WI38 (cell line): ENCODE measurements around the gene IMMP2L.

Experiments used
- H3K4me3 ChIP-seq: 2 replicates; pipeline ENCODE4 v1.5.1; 2011; ENCODE audit warnings: low read depth, mild to moderate bottlenecking, control low read depth, low read length
- TF ChIP-seq, protein P1 (sequence below): IDR thresholded peaks from 2 replicates; pipeline ENCODE4 v1.5.1; 2012; ENCODE audit warnings: low read depth, mild to moderate bottlenecking, control low read depth, low read length

Gene IMMP2L

DNA sequence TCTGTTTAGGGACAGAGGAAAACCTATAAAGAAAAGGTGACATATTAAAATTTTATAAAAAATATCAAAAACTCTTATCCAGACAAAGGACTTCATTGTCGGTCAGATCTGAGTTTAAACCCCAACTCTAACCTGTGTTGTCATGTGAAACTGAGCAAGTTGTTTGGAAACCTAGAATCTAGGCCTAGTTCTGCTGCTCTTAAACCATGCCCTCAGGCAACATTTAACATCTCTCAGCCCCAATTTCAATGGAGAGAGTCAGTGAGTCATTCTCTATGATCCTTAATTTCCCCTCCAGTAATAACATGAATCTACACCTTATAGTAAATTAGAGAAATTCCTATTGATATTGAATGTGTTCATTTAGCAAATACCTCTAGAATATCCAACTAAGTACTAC is 192.3 kb downstream of the IMMP2L start:
- no peak overlapping the region for H3K4me3 ChIP-seq
- TF ChIP-seq, protein P1, sequence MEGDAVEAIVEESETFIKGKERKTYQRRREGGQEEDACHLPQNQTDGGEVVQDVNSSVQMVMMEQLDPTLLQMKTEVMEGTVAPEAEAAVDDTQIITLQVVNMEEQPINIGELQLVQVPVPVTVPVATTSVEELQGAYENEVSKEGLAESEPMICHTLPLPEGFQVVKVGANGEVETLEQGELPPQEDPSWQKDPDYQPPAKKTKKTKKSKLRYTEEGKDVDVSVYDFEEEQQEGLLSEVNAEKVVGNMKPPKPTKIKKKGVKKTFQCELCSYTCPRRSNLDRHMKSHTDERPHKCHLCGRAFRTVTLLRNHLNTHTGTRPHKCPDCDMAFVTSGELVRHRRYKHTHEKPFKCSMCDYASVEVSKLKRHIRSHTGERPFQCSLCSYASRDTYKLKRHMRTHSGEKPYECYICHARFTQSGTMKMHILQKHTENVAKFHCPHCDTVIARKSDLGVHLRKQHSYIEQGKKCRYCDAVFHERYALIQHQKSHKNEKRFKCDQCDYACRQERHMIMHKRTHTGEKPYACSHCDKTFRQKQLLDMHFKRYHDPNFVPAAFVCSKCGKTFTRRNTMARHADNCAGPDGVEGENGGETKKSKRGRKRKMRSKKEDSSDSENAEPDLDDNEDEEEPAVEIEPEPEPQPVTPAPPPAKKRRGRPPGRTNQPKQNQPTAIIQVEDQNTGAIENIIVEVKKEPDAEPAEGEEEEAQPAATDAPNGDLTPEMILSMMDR, result no peak

DNA sequence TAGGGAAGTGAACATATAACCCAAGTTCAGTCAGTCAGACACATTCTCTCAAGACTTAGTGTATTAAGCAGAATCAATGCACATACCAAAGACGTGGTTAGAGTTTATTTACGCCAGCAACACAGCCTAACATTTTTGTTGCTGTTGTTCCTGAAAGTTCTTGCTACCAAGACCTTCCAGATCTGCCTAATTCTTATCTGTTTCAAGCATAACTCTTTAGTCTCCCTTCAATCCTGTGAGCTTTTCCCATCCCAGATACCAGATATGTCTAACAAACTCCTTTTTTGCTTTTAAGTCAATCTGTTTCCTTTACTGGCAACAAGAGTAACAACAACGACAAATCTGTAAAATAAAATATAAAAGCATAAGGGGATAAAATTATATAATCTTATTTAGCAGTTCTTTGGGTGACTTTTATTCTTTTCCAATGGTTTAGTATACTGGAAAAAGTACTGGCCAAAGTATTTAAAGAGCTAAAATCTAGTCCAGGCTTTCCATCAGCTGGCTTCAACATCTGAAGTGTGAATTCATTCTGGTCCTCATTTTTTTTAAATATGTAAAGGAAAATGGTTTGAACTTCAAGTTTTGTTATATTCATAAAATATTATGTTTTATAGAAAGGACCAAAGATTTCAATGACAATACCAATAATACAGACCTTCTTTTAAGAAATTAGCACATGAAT is 193.8 kb downstream of the IMMP2L start:
- TF ChIP-seq, protein P1, result no peak
- H3K4me3 ChIP-seq, result no peak overlapping the region

DNA sequence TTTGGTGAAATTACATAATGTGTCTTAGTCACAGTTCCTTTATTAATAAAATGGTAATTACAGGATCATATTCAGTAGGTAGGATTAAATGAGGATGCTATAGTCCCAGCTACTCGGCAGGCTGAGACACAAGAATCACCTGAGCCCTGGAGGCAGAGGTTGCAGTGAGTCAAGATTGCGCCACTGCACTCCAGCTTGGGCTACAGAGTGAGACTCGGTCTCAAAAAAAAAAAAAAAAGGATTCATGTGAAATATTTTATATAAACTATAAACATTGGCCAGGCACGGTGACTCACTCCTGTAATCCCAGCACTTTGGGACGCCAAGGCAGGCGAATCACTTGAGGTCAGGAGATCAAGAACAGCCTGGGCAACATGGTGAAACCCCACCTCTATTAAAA is 197.9 kb downstream of the IMMP2L start:
- TF ChIP-seq, protein P1, result no peak
- no peak overlapping the region for H3K4me3 ChIP-seq

DNA sequence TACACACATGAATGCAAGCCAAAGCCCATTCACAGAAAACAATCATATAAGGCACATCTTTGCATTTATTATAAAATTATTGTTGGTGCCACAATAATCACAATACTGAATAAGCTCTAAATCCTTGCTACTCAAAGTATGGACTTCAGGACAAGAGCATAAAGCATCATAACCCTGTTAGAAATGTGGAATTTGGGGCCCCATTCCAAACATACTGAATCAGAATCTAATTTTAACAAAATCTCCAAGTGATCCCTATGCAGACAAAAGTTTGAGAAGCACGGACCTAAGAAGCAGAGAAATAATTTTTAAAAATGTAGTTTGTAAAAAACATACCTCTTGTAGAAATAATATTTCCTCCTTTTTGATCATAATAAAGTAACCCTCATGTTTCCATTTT is 199.2 kb downstream of the IMMP2L start:
- H3K4me3 ChIP-seq, result peak overlapping the region; percentile 5; the same call in 1 of the 2 replicates
- TF ChIP-seq, protein P1, result no peak

DNA sequence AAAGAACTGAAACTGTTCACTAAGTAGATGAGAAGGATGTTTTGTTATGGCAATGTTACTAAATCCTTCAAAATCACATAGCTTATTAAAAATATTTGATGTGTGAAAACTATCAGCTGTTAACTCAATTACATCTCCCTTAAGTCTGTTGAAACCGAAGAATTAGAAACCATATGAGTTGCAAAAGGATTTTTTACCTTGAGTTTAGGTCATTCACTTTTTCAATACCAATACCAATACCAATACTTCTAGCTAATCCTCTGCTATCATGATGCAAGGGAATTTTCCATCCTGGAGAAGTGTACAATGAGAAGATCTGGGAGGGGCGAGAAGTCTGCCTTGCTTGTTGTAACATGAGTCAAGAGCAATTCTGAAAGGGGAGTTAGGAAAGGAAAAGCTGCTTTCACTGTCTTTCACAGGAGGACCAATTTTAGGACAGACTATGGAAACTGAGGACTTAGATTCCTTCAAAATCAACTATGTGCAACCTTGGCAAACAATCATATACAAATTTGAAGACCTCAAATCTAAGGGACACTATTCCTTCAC is 199.7 kb downstream of the IMMP2L start:
- H3K4me3 ChIP-seq, result no peak overlapping the region; the same call in 1 of the 2 replicates
- TF ChIP-seq, protein P1, result no peak

DNA sequence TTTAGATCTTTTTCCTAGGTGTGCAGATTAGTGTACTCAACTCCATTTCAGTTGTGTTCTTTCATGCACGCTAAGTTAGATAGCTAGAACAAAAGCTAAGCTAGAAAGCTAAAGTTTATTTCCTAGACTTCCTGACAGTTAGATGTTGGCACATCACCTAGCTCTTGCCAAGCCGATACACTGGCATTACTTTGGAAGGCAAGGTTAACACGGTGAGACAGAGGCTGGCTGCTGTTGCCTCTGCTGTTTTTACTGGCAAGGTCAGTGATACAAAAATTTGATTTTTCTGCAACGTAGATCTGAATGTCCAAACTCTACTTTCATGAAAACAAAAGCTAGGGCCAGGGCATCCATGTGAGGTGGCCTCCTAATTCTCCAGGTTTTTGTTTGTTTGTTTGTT is 203.4 kb downstream of the IMMP2L start:
- TF ChIP-seq, protein P1, result no peak
- no peak overlapping the region for H3K4me3 ChIP-seq

DNA sequence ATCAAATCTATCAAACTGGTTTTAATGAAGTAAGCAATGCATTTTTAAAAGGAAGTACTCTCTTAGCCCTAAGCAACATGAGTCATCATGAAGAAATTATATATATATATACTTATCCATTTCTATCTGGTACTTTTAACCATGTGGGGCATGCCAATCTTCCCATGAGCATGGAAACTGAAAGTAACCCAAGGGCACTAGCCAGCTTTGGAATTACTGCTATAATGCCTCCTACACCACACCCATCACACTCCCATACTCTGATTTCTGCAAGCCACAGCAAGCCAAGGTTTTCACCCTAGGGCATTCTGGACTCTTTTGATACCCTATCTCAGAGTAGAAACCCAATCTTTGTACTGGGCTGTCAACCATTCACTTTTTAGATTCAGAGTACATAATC is 204.6 kb downstream of the IMMP2L start:
- H3K4me3 ChIP-seq, result no peak overlapping the region
- TF ChIP-seq, protein P1, result no peak
